Mesodermal cell (in vitro differentiated cells): ENCODE results near the gene TLE4.

Experiments
- H3K27ac ChIP-seq: 2 replicates; pipeline ENCODE4 v1.7.0; 2013; ENCODE audit warnings: mild to moderate bottlenecking, low read depth, low read length, moderate library complexity; ENCODE audit not compliant: severe bottlenecking
- H3K36me3 ChIP-seq: 2 replicates; pipeline ENCODE4 v1.7.1; 2013; ENCODE audit warnings: mild to moderate bottlenecking, low read length, moderate library complexity; ENCODE audit not compliant: control insufficient read depth, insufficient read depth
- H3K4me1 ChIP-seq: one replicate; pipeline ENCODE4 v1.7.1; 2013; ENCODE audit warnings: mild to moderate bottlenecking, low read length; ENCODE audit not compliant: insufficient read depth, control insufficient read depth, poor library complexity, severe bottlenecking
- H3K4me3 ChIP-seq: 2 replicates; pipeline ENCODE4 v1.7.0; 2013; ENCODE audit warnings: low read length, control low read depth, mild to moderate bottlenecking; ENCODE audit not compliant: insufficient read depth, poor library complexity, severe bottlenecking; ENCODE audit errors: extremely low read depth
- H3K9me3 ChIP-seq: 2 replicates; pipeline ENCODE4 v1.7.1; 2013; ENCODE audit warnings: mild to moderate bottlenecking, low read length, moderate library complexity; ENCODE audit not compliant: control insufficient read depth
- WGBS, 2 experiments: methylation state at CpG; one replicate each; pipeline ENCODE4 v1.1.5; 2013; ENCODE audit warnings: missing lambda C conversion rate in 2 of 2; ENCODE audit not compliant: insufficient coverage in 2 of 2; 5-methylcytosine and 5-hydroxymethylcytosine counted together

Gene TLE4

DNA sequence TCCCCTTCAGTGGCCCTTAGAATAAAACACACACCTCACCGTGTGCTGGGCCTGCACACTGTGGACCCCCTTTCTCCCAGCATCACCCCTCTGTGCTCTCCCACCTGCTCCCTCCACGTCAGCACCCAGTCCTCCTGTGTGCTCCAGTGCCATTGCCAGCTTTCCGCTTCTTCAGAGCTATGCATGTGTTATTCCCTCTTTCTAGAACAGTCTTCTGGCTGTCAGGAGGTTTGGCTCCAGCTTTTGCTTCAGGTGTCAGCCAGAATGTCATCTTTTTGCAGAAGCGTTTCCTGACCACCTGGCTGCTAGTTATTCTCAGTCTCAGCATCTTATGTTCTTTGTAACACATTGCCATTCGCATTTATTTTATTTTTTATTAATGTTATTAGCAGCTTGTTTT, 119.7 kb downstream of the TLE4 start:
- Histone ChIP-seq H3K4me1 (peaks cover 24% of the 10 kb centered on the region), H3K4me3 (no peak overlapping the region), H3K36me3 (peaks cover 18% of the 10 kb centered on the region), H3K9me3 (no peaks in the 10 kb centered on the region), H3K27ac (no peak overlapping the region)
- 96 to 100% methylated on average over 2 to 3 of the region's 5 CpGs for WGBS, 2 experiments

DNA sequence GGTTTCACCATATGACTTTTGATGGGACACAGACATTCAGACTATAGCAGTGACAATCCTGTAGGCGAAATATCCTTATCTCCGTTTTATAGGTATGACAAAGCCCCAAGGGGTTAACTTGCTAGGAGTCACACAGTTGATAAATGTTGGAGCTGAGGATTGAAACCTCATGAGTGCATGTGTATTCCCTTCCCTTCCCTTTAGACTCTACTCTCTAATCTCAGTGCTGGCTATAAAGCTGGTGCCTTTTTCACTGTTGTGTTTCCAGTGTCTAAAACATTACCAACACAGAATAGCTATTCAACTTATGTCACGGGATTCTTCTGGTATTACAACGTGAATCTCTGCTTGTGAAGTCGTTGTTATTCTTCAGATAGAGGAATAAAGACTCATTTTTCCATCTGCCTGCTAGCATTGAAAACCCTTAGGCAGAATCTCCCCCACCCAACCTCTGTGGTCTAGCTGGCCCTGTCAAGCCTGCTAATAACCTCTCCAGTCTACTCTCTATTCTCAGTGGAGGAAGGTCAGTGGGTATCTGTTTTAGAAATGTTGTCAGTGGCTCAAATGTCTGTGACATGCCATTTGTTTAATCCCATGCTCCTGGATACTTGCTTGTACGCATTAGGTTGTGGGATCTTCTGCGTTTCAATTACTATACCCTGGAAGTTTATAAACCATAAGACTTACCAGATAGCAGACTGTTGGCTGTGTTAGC, 121.2 kb downstream of the TLE4 start:
- H3K27ac ChIP-seq: no peak overlapping the region
- H3K4me3 ChIP-seq: no peak overlapping the region
- H3K9me3 ChIP-seq: no peaks in the 10 kb centered on the region
- H3K36me3 ChIP-seq: peaks cover 6% of the 10 kb centered on the region
- H3K4me1 ChIP-seq: peaks cover 22% of the 10 kb centered on the region
- WGBS, 2 experiments: 78 to 90% methylated on average over 2 of the region's 7 CpGs

GRCh38 chr9:79693750-79694149, 122.0 kb downstream of the TLE4 start:
- Histone ChIP-seq H3K4me1 (peaks cover 22% of the 10 kb centered on the region), H3K27ac (no peak overlapping the region), H3K4me3 (no peak overlapping the region), H3K9me3 (no peaks in the 10 kb centered on the region), H3K36me3 (peaks cover 6% of the 10 kb centered on the region)
- 79% methylated on average over 2 of the region's 5 CpGs; no CpG with 5 or more reads in 1 of the 2 experiments for WGBS, 2 experiments

DNA sequence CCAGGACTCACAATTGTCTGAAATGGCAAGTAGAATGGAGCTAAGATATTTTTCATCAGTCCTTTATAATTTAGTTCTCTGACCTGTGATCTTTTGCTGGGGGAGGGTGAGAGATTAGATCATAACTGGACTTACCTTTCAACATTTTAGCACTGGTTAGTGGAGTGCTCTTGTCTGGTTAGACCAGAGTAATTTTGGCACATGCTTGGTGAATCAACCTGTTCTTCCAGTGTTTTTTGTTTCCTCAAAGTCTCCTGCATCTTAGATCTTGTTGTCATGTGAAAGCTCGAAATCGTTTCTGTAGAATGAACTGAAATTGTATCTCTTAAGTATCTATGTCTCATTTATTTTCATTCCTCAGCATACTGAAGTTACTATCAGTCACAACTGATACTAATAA, 122.4 kb downstream of the TLE4 start:
- WGBS, 2 experiments: no CpG with 5 or more reads among the region's 2 CpGs
- peaks cover 6% of the 10 kb centered on the region for H3K36me3 ChIP-seq
- no peak overlapping the region for H3K27ac ChIP-seq
- peaks cover 22% of the 10 kb centered on the region for H3K4me1 ChIP-seq
- no peak overlapping the region for H3K4me3 ChIP-seq
- H3K9me3 ChIP-seq: no peaks in the 10 kb centered on the region

- 0 to 20% methylated on average over 1 of the region's 1 CpG for WGBS, 2 experiments
- Histone ChIP-seq H3K9me3 (no peaks in the 10 kb centered on the region), H3K36me3 (peaks cover 6% of the 10 kb centered on the region), H3K4me3 (no peak overlapping the region), H3K4me1 (peaks cover 22% of the 10 kb centered on the region), H3K27ac (no peak overlapping the region)
These were observed 123.1 kb downstream of the TLE4 start for GRCh38 chr9:79694676-79695400.

- WGBS, 2 experiments: 95% methylated on average over 6 of the region's 6 CpGs
- Histone ChIP-seq H3K27ac (no peak overlapping the region), H3K36me3 (peaks cover 6% of the 10 kb centered on the region), H3K4me1 (peaks cover 22% of the 10 kb centered on the region), H3K4me3 (no peak overlapping the region), H3K9me3 (no peaks in the 10 kb centered on the region)
These were observed 123.9 kb downstream of the TLE4 start for GRCh38 chr9:79695531-79696175.

DNA sequence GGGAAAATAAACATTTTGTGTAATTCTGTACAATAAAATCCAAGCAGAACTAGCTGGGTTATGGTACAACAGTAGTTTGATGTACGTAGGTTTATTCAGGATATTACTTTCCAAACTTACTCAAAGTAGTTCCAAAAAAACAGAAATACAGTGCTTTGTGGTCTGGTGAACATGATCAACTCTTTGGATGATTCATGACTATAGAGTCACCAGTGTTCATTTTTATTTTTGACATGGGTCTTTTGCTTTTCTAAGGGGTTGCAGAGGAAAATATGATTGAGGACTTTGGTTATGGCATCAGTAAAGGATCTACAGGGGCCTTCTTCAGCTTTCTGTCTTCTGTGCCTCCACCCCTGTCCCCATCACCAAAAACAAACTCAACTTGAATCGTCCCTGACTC, 127.2 kb downstream of the TLE4 start:
- Histone ChIP-seq H3K36me3 (peaks cover 16% of the 10 kb centered on the region), H3K4me3 (no peak overlapping the region), H3K4me1 (peaks cover 5% of the 10 kb centered on the region), H3K27ac (no peak overlapping the region), H3K9me3 (no peaks in the 10 kb centered on the region)
- no CpG with 5 or more reads among the region's 2 CpGs for WGBS, 2 experiments

DNA sequence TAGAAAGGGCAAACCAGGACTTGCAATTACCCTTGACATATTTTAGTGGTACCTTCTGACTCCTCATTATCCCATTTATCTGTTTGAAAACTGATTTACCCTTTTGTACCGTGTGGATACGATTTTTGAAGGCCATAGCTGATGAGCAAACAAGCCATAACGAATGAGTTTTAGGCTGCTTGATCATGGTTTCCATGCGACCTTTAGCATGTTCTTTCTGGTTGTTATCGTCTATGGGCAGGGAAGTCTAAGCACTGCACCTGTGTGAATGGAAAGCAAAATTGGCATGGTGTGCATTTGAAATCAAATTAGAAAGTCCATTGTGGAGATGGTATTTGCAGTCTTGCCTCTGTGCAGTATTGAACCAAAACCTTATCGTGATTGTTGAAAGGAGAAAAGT, 127.7 kb downstream of the TLE4 start:
- Histone ChIP-seq H3K4me1 (no peaks in the 10 kb centered on the region), H3K36me3 (peaks cover 19% of the 10 kb centered on the region), H3K9me3 (no peaks in the 10 kb centered on the region), H3K4me3 (no peak overlapping the region), H3K27ac (no peak overlapping the region)
- WGBS, 2 experiments: 90 to 100% methylated on average over 5 of the region's 6 CpGs

DNA sequence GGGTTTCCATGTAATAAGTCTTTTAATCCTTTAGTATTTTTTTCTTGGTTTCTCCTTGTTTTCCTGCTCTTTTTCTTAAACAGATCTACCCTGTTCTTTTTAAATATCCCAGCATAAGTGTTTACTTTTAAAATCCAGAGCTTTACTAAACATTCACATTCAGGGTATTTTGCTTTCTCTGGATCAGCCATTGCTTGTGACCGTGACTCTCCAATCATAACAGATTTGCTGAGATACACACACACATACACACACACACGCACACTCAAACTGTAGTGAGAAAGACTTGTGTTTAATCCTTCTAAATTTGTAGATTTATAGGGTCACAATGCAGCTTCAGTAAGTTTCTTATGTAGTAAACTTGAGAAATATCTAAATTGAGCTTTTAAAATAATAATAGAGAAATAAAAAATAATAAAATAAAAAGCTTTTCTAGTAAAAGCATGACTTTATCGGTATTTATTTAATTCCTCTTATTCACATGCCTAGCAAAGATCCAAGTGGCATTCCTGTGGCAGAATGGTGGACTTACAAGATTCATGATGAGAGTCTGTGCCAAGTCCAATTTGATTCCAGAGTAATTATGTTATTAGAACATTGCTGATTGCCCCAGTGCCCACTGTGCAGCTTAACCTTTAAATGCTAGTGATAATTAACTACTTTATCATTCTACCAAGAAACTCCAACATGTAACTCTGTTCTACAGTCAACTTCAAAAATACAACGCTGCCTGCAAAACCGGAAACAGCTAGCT, 129.0 kb downstream of the TLE4 start:
- Histone ChIP-seq H3K4me1 (no peaks in the 10 kb centered on the region), H3K36me3 (peaks cover 26% of the 10 kb centered on the region), H3K4me3 (no peak overlapping the region), H3K27ac (no peak overlapping the region), H3K9me3 (no peaks in the 10 kb centered on the region)
- WGBS, 2 experiments: no CpG with 5 or more reads among the region's 5 CpGs

GRCh38 chr9:79701651-79702050, 129.9 kb downstream of the TLE4 start:
- Histone ChIP-seq H3K36me3 (peaks cover 34% of the 10 kb centered on the region), H3K4me3 (no peak overlapping the region), H3K9me3 (no peaks in the 10 kb centered on the region), H3K4me1 (no peaks in the 10 kb centered on the region), H3K27ac (no peak overlapping the region)
- 100% methylated on average over 2 of the region's 2 CpGs; no CpG with 5 or more reads in 1 of the 2 experiments for WGBS, 2 experiments
